Right ventricle myocardium superior (tissue), 1 donor: ENCODE measurements around the gene KREMEN2. TPM values are rescaled to one million over a fixed set of nuclear protein-coding genes. Genes with fewer than 3 reads are reported as not detected.
A peak's percentile ranks its signal among the peaks of the same experiment; 100 is the strongest.
"Not testable (repeated sequence)": the region's sequence is repeated elsewhere in the genome, so short reads cannot be mapped to it uniquely, and the experiment has no call there.

Experiments used
- ATAC-seq: fragments of 200-7000 bp; cut with Tn5 transposase; one replicate; pipeline ENCODE4 v1.9.1; 2020; ENCODE audit warnings: mild to moderate bottlenecking; ENCODE audit not compliant: poor library complexity
- DNase-seq: peaks from one replicate; pipeline ENCODE4 v3.0.0-alpha.2; 2020
- intact Hi-C: fragments of 100-400 bp; cut with DNase I; formaldehyde crosslinking; loops from one replicate; pipeline ENCODE4 v1.11.2; 2022
- total RNA-seq: library from RNA; stranded (reverse); fragmentation: NEBNext Ultra II Directional; extraction: Animal tissue kit (Norgen Biotek cat#: 25700); gene quantifications from one replicate; pipeline ENCODE4 v1.2.1, GENCODE V29; 2021
- donor health status: DM: no; HTN: yes; CAD: no; lungs with severe emphysema.

The KREMEN2 gene
- total RNA-seq, 1 donor from 2014 or later: not detected

GRCh38 chr16:2937170-2937569, 26.9 kb upstream of the KREMEN2 start:
- intact Hi-C loops: no loop called here
- no peak for DNase-seq
- no peak for ATAC-seq

DNA sequence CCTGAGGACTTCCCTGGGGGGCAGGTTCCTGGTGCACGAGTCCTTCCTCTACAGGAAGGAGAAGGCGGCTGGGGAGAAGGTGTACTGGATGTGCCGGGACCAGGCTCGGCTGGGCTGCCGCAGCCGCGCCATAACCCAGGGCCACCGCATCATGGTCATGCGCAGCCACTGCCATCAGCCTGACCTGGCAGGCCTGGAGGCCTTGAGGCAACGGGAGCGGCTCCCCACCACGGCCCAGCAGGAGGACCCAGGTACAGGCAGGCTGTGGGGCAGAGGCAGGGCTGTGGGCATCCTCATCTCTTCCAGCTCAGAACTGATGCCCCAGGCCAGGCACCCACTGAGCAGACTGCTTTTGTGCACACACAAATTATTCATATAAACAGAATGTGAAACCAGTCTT, 25.9 kb upstream of the KREMEN2 start:
- intact Hi-C loops: no loop called here
- no peak for ATAC-seq
- DNase-seq: no peak

GRCh38 chr16:2939968-2940367, 24.1 kb upstream of the KREMEN2 start:
- ATAC-seq: no peak
- intact Hi-C loops: no loop called here
- no peak for DNase-seq

DNA sequence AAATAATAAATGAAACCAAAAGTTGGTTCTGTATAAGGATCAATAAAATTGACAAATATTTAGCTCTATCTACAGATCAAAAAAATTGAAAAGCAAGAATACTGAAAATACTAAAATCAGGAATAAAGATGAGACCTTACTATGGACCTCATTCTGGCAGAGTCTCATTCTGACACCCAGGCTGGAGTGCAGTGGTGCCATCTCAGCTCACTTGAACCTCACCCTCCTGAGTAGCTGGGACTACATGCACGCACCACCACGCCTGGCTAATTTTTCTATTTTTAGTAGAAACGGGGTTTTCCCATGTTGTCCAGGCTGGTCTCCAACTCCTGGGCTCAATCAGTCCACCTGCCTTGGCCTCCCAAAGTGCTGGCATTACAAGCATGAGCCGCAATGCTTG, 22.0 kb upstream of the KREMEN2 start:
- intact Hi-C loops: no loop called here
- DNase-seq: no peak
- no peak for ATAC-seq

DNA sequence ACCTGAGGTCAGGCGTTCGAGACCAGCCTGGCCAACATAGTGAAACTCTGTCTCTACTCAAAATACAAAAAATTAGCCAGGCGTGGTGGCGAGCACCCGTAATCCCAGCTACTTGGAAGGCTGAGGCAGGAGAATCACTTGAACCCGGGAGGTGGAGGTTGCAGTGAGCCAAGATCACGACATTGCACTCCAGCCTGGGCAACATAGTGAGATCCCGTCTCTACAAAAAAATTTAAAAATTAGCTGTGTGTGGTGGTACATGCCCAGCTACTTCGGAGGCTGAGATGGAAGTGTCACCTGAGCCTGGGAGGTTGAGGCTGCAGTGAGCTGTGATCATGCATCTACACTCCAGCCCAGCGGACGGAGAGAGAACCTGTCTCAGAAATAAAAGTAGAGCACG, 20.4 kb upstream of the KREMEN2 start:
- DNase-seq, ATAC-seq, intact Hi-C loops: not testable (repeated sequence)

DNA sequence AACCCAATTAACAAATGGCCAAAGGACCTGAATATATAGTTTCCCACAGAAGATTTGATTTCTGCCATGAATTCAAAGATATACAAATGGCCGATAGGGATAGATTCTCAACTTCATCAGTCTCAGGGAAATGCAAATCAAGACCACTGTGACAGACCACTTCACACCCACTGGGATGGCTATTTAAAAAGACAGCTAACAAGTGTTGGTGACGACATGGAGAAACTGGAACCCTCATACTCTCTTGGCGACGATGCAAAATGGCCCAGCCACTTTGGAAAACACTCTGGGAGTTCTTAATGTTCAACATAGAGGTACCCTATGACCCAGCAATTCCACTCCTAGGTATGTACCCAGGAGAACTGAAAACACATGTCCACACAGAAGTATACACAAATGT, 17.4 kb upstream of the KREMEN2 start:
- no peak for DNase-seq
- intact Hi-C loops: no loop called here
- no peak for ATAC-seq

DNA sequence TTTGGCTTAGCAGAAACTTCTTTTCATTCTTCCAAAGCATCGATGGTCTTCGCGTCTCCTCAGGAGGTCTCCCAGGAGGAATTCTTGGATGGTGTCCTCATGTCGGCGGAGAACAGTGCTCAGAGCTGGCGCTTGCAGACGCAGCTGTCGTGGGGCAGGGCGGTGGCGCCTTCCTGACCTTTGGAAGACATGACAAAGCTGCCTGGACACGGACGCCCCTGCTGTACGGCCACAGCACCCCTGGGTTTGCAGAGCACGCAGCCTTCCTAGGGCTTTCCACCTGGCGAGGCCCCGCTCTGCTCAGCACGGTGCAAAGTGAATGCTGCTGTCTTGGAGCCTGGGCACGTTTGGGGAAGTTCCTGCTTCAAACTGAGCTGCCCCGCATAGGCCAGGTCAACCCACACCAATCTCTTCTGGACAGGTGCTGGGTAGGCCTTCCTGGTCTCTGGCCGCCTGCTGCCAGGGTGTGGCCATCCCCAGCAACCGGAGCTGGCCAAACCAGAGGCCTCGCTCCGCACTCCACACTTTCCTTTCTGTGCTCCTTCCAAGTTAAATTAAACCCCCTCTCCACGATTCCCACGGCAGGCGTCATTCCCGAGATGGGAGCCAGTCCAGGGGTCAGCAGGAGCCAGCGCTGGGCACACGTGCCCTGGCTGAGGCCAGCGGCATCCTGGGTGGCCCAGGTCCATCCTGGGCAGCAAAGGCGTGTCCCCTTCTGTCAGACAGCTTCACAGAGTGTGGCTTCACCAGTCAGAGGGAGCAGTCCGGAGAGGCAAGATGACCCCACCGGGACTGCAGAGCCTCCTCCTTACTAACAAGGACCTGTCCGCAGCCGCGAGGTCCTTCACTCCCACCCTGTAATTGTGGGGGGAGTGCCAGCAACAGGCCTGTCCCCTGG, 15.0 kb upstream of the KREMEN2 start:
- intact Hi-C loops: no loop called here
- ATAC-seq (no peak), DNase-seq (no peak)

GRCh38 chr16:2949705-2950352, 14.2 kb upstream of the KREMEN2 start:
- ATAC-seq (no peak), DNase-seq (no peak)
- intact Hi-C loops: no loop called here

DNA sequence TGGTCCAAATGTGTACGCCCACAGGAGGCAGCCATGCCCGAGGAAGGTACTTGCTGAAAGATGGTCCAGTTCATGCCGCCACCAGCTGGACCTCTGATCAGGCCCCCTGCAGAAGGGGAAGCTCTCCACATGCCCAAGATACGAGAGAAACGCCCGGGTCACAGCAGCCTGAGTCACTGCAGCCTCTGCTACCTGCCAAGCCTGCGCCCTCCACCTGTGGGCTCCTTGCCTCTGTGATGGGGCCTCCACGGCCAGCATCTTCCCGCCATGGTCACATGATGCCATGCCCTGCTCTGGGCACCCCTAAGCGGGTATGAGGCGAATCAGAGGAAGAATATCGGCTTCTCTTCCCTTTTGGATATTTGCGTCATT, 13.7 kb upstream of the KREMEN2 start:
- intact Hi-C loops: no loop called here
- DNase-seq: no peak
- no peak for ATAC-seq

GRCh38 chr16:2950773-2951172, 13.3 kb upstream of the KREMEN2 start:
- ATAC-seq: no peak
- intact Hi-C loops: no loop called here
- no peak for DNase-seq

- ATAC-seq (peak; percentile 28), DNase-seq (no peak)
- intact Hi-C loops: no loop called here
Observed at GRCh38 chr16:2952679-2953078, 11.4 kb upstream of the KREMEN2 start.

- ATAC-seq (no peak), DNase-seq (no peak)
- intact Hi-C loops: no loop called here
Observed at GRCh38 chr16:2953706-2954627, 10.1 kb upstream of the KREMEN2 start.

- ATAC-seq (no peak), DNase-seq (no peak)
Observed at GRCh38 chr16:2954656-2955381, 9.3 kb upstream of the KREMEN2 start.

DNA sequence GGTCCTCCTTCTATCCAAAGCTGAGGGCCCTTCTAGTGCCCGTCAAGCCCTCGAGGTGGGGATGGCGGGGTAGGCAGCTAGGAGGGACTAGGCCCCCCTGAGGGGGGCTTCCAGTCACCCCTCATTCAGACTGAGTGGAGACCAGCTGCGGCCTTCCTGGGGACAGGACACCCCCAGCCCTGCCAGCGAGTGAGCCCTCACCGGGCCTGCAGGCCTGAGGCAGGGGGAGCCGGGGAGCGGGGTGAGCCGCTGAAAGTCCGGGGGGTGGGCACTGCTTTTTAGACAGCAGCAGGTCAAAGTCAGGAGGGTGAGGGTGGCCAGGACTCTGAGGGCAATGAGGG, 8.7 kb upstream of the KREMEN2 start:
- intact Hi-C loops: no loop called here
- ATAC-seq: no peak
- DNase-seq: no peak

More at GRCh38 chr16:2954656-2955381, 9.3 kb upstream of the KREMEN2 start:
- intact Hi-C loops: no loop called here

GRCh38 chr16:2955779-2956578, 8.1 kb upstream of the KREMEN2 start:
- ATAC-seq (no peak), DNase-seq (no peak)
- intact Hi-C loops: no loop called here

- intact Hi-C loops: no loop called here
- no peak for ATAC-seq
- DNase-seq: no peak
Observed at GRCh38 chr16:2956579-2956956, 7.5 kb upstream of the KREMEN2 start.

DNA sequence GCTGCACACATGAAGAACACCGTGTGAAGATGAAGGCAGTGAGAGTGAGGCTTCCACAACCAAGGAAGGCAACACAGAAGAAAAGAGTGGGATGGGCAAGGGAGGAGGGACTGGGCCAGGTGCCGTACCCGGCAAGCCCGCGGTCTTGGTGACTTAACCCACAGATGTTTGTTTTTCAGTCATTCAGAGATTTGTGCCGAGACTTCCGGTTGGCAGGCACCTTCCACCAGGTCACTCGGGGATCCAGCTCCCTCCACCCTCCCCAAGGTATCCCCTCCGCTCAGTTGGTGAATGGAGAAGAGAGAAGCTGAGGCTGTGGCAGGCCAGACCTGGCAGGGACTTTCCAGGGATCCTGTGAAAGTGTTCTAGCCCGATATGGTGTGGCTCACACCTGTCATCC, 4.9 kb upstream of the KREMEN2 start:
- ATAC-seq (no peak), DNase-seq (no peak)
- intact Hi-C loops: no loop called here
